ENCODE results near the gene SYK. TPM values are rescaled to one million over a fixed set of nuclear protein-coding genes. Genes with fewer than 3 reads are reported as not detected.
A peak's percentile ranks its signal among the peaks of the same experiment; 100 is the strongest.

The SYK gene
- total and polyA plus RNA-seq, 2 donors (not counting 1 experiment from before 2014, with no cell fraction given) = not detected

DNA sequence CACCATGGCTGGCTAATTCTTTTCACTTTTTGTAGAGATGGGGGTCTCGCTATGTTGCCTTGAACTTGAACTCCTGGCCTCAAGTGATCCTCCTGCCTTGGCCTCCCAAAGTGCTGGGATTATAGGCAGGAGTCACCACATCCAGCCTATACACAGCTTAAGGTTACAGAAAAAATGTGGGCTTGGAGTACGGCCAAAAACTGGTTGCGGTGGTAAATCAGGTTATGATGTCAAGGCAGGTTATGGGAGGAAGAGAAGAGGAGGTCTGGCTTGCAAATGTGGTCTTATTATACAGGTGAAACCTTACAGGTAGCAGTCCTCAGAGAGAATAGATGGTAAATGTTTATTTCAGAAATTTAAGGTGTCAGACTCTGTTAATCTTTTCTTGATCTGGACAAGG lies 30.7 kb upstream of the SYK start:
- no peaks in the 10 kb centered on the region for H3K4me1 ChIP-seq (ENCODE audit: control insufficient read depth, extremely low read depth, insufficient read depth, low read length)
- no peaks in the 10 kb centered on the region for H3K27me3 ChIP-seq (ENCODE audit: control insufficient read depth, insufficient read depth, low read length)
- TF ChIP-seq EZH2 (IDR thresholded peaks at IDR 0.05; ENCODE audit: low read length, missing control alignments) = no peak
- TF ChIP-seq, protein P1, sequence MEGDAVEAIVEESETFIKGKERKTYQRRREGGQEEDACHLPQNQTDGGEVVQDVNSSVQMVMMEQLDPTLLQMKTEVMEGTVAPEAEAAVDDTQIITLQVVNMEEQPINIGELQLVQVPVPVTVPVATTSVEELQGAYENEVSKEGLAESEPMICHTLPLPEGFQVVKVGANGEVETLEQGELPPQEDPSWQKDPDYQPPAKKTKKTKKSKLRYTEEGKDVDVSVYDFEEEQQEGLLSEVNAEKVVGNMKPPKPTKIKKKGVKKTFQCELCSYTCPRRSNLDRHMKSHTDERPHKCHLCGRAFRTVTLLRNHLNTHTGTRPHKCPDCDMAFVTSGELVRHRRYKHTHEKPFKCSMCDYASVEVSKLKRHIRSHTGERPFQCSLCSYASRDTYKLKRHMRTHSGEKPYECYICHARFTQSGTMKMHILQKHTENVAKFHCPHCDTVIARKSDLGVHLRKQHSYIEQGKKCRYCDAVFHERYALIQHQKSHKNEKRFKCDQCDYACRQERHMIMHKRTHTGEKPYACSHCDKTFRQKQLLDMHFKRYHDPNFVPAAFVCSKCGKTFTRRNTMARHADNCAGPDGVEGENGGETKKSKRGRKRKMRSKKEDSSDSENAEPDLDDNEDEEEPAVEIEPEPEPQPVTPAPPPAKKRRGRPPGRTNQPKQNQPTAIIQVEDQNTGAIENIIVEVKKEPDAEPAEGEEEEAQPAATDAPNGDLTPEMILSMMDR (conservative IDR thresholded peaks at IDR 0.05 in 1 of 2, IDR thresholded peaks at IDR 0.05 in 1 of 2; ENCODE audit: low read depth in 1 of 2, low read length in 2 of 2) = no peak
- H4K20me1 ChIP-seq (ENCODE audit: control insufficient read depth, extremely low read depth, insufficient read depth, low read length) = no peaks in the 10 kb centered on the region
- no peak overlapping the region for H3K4me3 ChIP-seq (replicated peaks in 1 of 4; ENCODE audit: control extremely low read depth in 1 of 4, insufficient read depth in 1 of 4, low read depth in 3 of 4, low read length in 4 of 4)
- H3K36me3 ChIP-seq (ENCODE audit: control insufficient read depth, insufficient read depth, low read length) = no peaks in the 10 kb centered on the region
- no peak for DNase-seq (ENCODE audit: low read depth in 2 of 2)
- no peak overlapping the region for H3K4me2 ChIP-seq (ENCODE audit: extremely low read depth, insufficient read depth, low read length)
- H3K27ac ChIP-seq (ENCODE audit: insufficient read depth, low read length) = no peak overlapping the region
- H3K9me3 ChIP-seq (ENCODE audit: control insufficient read depth, insufficient read depth, low read depth, low read length) = no peaks in the 10 kb centered on the region
- no peak overlapping the region for H3K9ac ChIP-seq (ENCODE audit: insufficient read depth, low read length)
- H3K79me2 ChIP-seq (ENCODE audit: control insufficient read depth, insufficient read depth, low read length) = no peaks in the 10 kb centered on the region
- H2AFZ ChIP-seq (ENCODE audit: low read length) = no peak overlapping the region

DNA sequence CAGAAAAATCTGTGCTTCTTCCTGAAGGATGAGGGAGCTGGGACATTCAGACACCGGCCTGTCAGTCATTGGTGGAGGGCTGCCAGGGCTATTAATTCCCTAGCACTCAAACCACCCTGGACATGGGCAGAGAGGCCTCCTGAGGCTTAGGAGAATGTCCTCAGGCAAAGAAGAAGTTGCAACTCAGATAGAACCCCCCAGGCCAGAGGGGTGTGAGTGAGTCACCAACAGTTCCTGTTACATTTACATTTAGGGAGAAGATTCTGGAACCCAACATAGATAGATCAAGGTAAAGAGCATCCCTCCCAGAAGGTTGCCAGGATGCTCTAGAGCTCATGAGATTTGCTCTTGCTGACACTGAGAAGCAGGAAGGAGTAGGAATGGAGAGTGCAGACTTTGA lies 29.2 kb upstream of the SYK start:
- no peaks in the 10 kb centered on the region for H4K20me1 ChIP-seq (ENCODE audit: control insufficient read depth, extremely low read depth, insufficient read depth, low read length)
- DNase-seq (ENCODE audit: low read depth in 2 of 2) = no peak
- no peak for TF ChIP-seq EZH2 (IDR thresholded peaks at IDR 0.05; ENCODE audit: low read length, missing control alignments)
- TF ChIP-seq, protein P1 (conservative IDR thresholded peaks at IDR 0.05 in 1 of 2, IDR thresholded peaks at IDR 0.05 in 1 of 2; ENCODE audit: low read depth in 1 of 2, low read length in 2 of 2) = no peak

DNA sequence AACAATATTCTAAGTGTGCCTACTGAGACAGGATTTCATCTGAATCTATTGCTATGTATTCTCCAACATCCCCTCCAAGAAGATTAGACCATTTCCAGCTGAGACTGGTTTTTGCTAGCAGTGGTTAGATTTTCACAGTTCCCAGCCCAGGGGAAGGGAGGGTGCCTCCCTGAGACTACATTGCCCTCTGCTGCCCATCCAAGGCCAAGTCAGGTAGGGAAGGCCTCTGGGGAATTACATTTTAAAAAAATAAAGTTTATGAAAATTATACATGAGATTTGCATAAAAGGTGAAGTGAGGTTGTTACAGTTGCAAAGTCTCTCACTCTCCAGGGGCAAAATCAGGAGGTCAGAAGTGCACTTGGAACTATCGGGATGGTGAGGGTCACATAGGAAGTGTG lies 28.0 kb upstream of the SYK start:
- TF ChIP-seq, protein P1 (conservative IDR thresholded peaks at IDR 0.05 in 1 of 2, IDR thresholded peaks at IDR 0.05 in 1 of 2; ENCODE audit: low read depth in 1 of 2, low read length in 2 of 2) = peak in 1 of 2 donors; percentile 27
- no peak for TF ChIP-seq EZH2 (IDR thresholded peaks at IDR 0.05; ENCODE audit: low read length, missing control alignments)
- Histone ChIP-seq H3K27me3 (ENCODE audit: control insufficient read depth, insufficient read depth, low read length) (no peaks in the 10 kb centered on the region), H2AFZ (ENCODE audit: low read length) (no peak overlapping the region), H3K4me1 (ENCODE audit: control insufficient read depth, extremely low read depth, insufficient read depth, low read length) (no peaks in the 10 kb centered on the region), H3K9ac (ENCODE audit: insufficient read depth, low read length) (no peak overlapping the region), H3K27ac (ENCODE audit: insufficient read depth, low read length) (no peak overlapping the region), H3K4me2 (ENCODE audit: extremely low read depth, insufficient read depth, low read length) (no peak overlapping the region), H3K36me3 (ENCODE audit: control insufficient read depth, insufficient read depth, low read length) (no peaks in the 10 kb centered on the region), H3K79me2 (ENCODE audit: control insufficient read depth, insufficient read depth, low read length) (no peaks in the 10 kb centered on the region), H3K4me3 (replicated peaks in 1 of 4; ENCODE audit: control extremely low read depth in 1 of 4, insufficient read depth in 1 of 4, low read depth in 3 of 4, low read length in 4 of 4) (no peak overlapping the region), H3K9me3 (ENCODE audit: control insufficient read depth, insufficient read depth, low read depth, low read length) (no peaks in the 10 kb centered on the region), H4K20me1 (ENCODE audit: control insufficient read depth, extremely low read depth, insufficient read depth, low read length) (no peaks in the 10 kb centered on the region)
- no peak for DNase-seq (ENCODE audit: low read depth in 2 of 2)

More for the DNA sequence above, 29.2 kb upstream of the SYK start:
- H3K79me2 ChIP-seq (ENCODE audit: control insufficient read depth, insufficient read depth, low read length) = no peaks in the 10 kb centered on the region
- no peak overlapping the region for H2AFZ ChIP-seq (ENCODE audit: low read length)
- no peaks in the 10 kb centered on the region for H3K27me3 ChIP-seq (ENCODE audit: control insufficient read depth, insufficient read depth, low read length)
- no peak overlapping the region for H3K27ac ChIP-seq (ENCODE audit: insufficient read depth, low read length)
- no peaks in the 10 kb centered on the region for H3K36me3 ChIP-seq (ENCODE audit: control insufficient read depth, insufficient read depth, low read length)
- no peak overlapping the region for H3K4me3 ChIP-seq (replicated peaks in 1 of 4; ENCODE audit: control extremely low read depth in 1 of 4, insufficient read depth in 1 of 4, low read depth in 3 of 4, low read length in 4 of 4)
- H3K9me3 ChIP-seq (ENCODE audit: control insufficient read depth, insufficient read depth, low read depth, low read length) = no peaks in the 10 kb centered on the region
- no peak overlapping the region for H3K4me2 ChIP-seq (ENCODE audit: extremely low read depth, insufficient read depth, low read length)
- no peak overlapping the region for H3K9ac ChIP-seq (ENCODE audit: insufficient read depth, low read length)
- no peaks in the 10 kb centered on the region for H3K4me1 ChIP-seq (ENCODE audit: control insufficient read depth, extremely low read depth, insufficient read depth, low read length)
